ENCODE results near the gene PDIA6. TPM values are rescaled to one million over a fixed set of nuclear protein-coding genes. Genes with fewer than 3 reads are reported as not detected.

The PDIA6 gene
- total RNA-seq, 1 donor from 2014 or later = 188 TPM

Other genes starting within 250 kb of the PDIA6 start
- gene NOL10, start 122.8 kb downstream of the PDIA6 start, total RNA-seq = 27.1 and 31.1 TPM in 2 replicates
- not detected in 2 replicates for gene ATP6V1C2, start 91.2 kb downstream of the PDIA6 start, total RNA-seq
- gene KCNF1, start 99.1 kb upstream of the PDIA6 start, total RNA-seq = not detected in 2 replicates

Measured in T-helper 2 cell treated with Interferon-gamma antibody and Interleukin-4, amounts not matched to agents 100 ng/mL and 5 ng/mL, for 36 hours (primary cell).